Measurements from ENCODE around the gene RPRML.
A peak's percentile ranks its signal among the peaks of the same experiment; 100 is the strongest.

The RPRML gene

GRCh38 chr17:46943501-46944393, 35.3 kb downstream of the RPRML start:
- DNase-seq, result no peak

- DNase-seq, result no peak
Observed at GRCh38 chr17:46943218-46943500, 35.9 kb downstream of the RPRML start.

GRCh38 chr17:46942441-46943217, 36.4 kb downstream of the RPRML start:
- DNase-seq, result peak; percentile 81

GRCh38 chr17:46940692-46941404, 38.2 kb downstream of the RPRML start:
- DNase-seq, result peak; percentile 79

GRCh38 chr17:46935658-46936266, 43.3 kb downstream of the RPRML start:
- DNase-seq, result no peak

GRCh38 chr17:46931596-46931995, 47.5 kb downstream of the RPRML start:
- no peak for DNase-seq

GRCh38 chr17:46930051-46930450, 49.0 kb downstream of the RPRML start:
- no peak for DNase-seq

- no peak for DNase-seq
Observed at GRCh38 chr17:46929413-46929812, 49.6 kb downstream of the RPRML start.

GRCh38 chr17:46928467-46929261, 50.4 kb downstream of the RPRML start:
- no peak for DNase-seq
